Upper lobe of left lung (tissue), 6 donors: ENCODE results near the gene FTO. TPM values are rescaled to one million over a fixed set of nuclear protein-coding genes. Genes with fewer than 3 reads are reported as not detected.

Source experiments
- ATAC-seq, 2 donors: fragments of 200-7000 bp; cut with Tn5 transposase; one replicate each; pipeline ENCODE4 v1.9.1; 2022; ENCODE audit warnings: mild to moderate bottlenecking in 2 of 2, moderate library complexity in 2 of 2; ENCODE audit not compliant: low FRiP score in 2 of 2
- DNase-seq, 2 donors: peaks; one replicate each; pipeline ENCODE4 v3.0.0-alpha.2; 2019 to 2020
- H3K27ac ChIP-seq, 4 donors: fragments of 200-600 bp; sonication (generic); one replicate each; pipeline ENCODE4 v1.5.1; 2016 to 2019
- H3K27me3 ChIP-seq, 4 donors: fragments of 200-600 bp; sonication (generic); one replicate each; pipeline ENCODE4 v1.5.1; 2017 to 2019
- H3K36me3 ChIP-seq, 4 donors: fragments of 200-600 bp; sonication (generic); one replicate each; pipeline ENCODE4 v1.5.1; 2016 to 2019
- H3K4me1 ChIP-seq, 4 donors: fragments of 200-600 bp; sonication (generic); one replicate each; pipeline ENCODE4 v1.5.1; 2018 to 2019
- H3K4me3 ChIP-seq, 4 donors: fragments of 200-600 bp; sonication (generic); one replicate each; pipeline ENCODE4 v1.5.1; 2017 to 2019; ENCODE audit warnings: mild to moderate bottlenecking in 2 of 4, moderate library complexity in 1 of 4
- H3K9me3 ChIP-seq, 4 donors: fragments of 200-600 bp; sonication (generic); one replicate each; pipeline ENCODE4 v1.5.1; 2018 to 2019
- CTCF ChIP-seq, 6 experiments: fragments of 450-650 bp in 4 of 6; fragments of 200-600 bp in 2 of 6; sonication (generic) in 2 of 6; IDR thresholded peaks; one replicate each; pipeline ENCODE4 v1.5.1; 2016 to 2019; ENCODE audit warnings: antibody characterized with exemption in 6 of 6
- EP300 ChIP-seq, 4 donors: sonication (generic); formaldehyde crosslinking; IDR thresholded peaks; one replicate each; pipeline ENCODE4 v1.5.1; 2017; ENCODE audit warnings: antibody characterized with exemption in 4 of 4, control low read depth in 2 of 4
- POLR2A ChIP-seq, 4 donors: fragments of 450-650 bp; IDR thresholded peaks; one replicate each; pipeline ENCODE4 v1.5.1; 2016 to 2017; ENCODE audit warnings: antibody characterized with exemption in 4 of 4, mild to moderate bottlenecking in 2 of 4
- POLR2AphosphoS5 ChIP-seq, 2 donors: sonication (generic); formaldehyde crosslinking; IDR thresholded peaks; one replicate each; pipeline ENCODE4 v1.5.1; 2017; ENCODE audit warnings: antibody characterized with exemption in 2 of 2
- WGBS, 2 donors: methylation state at CpG; one replicate each; pipeline ENCODE4 v1.1.5; 2017 to 2018; 5-methylcytosine and 5-hydroxymethylcytosine counted together
- total RNA-seq, 6 donors: library from RNA; depleted of rRNA in 4 of 6; stranded (reverse); fragments of >200 nt in 4 of 6; gene quantifications; one replicate each; pipeline versions ENCODE4 v1.1.0 to v1.2.1, GENCODE V29; 2016 to 2021
- donor health status: DM: no; HTN: no; CAD: no; lungs with moderate emphysema.
- donor health status: DM: no; HTN: yes; CAD: no; lungs with severe emphysema.

The FTO gene
- total RNA-seq, 6 donors from 2014 or later, result 62.9 to 114 (median 75.4) TPM

GRCh38 chr16:53999841-54000240, 295.9 kb downstream of the FTO start:
- Histone ChIP-seq H3K9me3 (no peaks in the 10 kb centered on the region), H3K27me3 (no peaks in the 10 kb centered on the region), H3K4me3 (no peak overlapping the region), H3K27ac (no peak overlapping the region), H3K36me3 (no peaks in the 10 kb centered on the region), H3K4me1 (no peaks in the 10 kb centered on the region)
- no peak for TF ChIP-seq EP300 (IDR thresholded peaks at IDR 0.05)
- no peak for TF ChIP-seq POLR2A (IDR thresholded peaks at IDR 0.05)
- no peak for TF ChIP-seq CTCF (IDR thresholded peaks at IDR 0.05)
- no peak for TF ChIP-seq POLR2AphosphoS5 (IDR thresholded peaks at IDR 0.05)
- DNase-seq, result no peak
- ATAC-seq, result no peak
- 82 to 88% methylated on average over 4 of the region's 4 CpGs for WGBS, 2 donors

GRCh38 chr16:54000361-54000760, 296.4 kb downstream of the FTO start:
- Histone ChIP-seq H3K27ac (no peak overlapping the region), H3K27me3 (no peaks in the 10 kb centered on the region), H3K4me1 (no peaks in the 10 kb centered on the region), H3K9me3 (no peaks in the 10 kb centered on the region), H3K4me3 (no peak overlapping the region), H3K36me3 (no peaks in the 10 kb centered on the region)
- TF ChIP-seq EP300 (IDR thresholded peaks at IDR 0.05) (no peak), POLR2AphosphoS5 (IDR thresholded peaks at IDR 0.05) (no peak), CTCF (IDR thresholded peaks at IDR 0.05) (no peak), POLR2A (IDR thresholded peaks at IDR 0.05) (no peak)
- no peak for DNase-seq
- no peak for ATAC-seq
- 87 to 93% methylated on average over 5 of the region's 5 CpGs for WGBS, 2 donors

- Histone ChIP-seq H3K9me3 (no peaks in the 10 kb centered on the region), H3K36me3 (peaks cover 0 to 6% (median 0%) of the 10 kb centered on the region in 4 donors), H3K27me3 (no peaks in the 10 kb centered on the region), H3K4me3 (no peak overlapping the region), H3K27ac (no peak overlapping the region), H3K4me1 (no peaks in the 10 kb centered on the region)
- WGBS, 2 donors, result 84 to 91% methylated on average over 4 of the region's 4 CpGs
- TF ChIP-seq POLR2A (IDR thresholded peaks at IDR 0.05) (no peak), CTCF (IDR thresholded peaks at IDR 0.05) (no peak), POLR2AphosphoS5 (IDR thresholded peaks at IDR 0.05) (no peak), EP300 (IDR thresholded peaks at IDR 0.05) (no peak)
- DNase-seq (no peak), ATAC-seq (no peak)
These were observed 302.7 kb downstream of the FTO start for GRCh38 chr16:54006693-54007092.

- Histone ChIP-seq H3K4me3 (no peak overlapping the region), H3K4me1 (no peaks in the 10 kb centered on the region), H3K9me3 (peaks cover 0 to 5% (median 1%) of the 10 kb centered on the region in 4 donors), H3K27me3 (no peaks in the 10 kb centered on the region), H3K27ac (no peak overlapping the region), H3K36me3 (peaks cover 0 to 6% (median 0%) of the 10 kb centered on the region in 4 donors)
- ATAC-seq (no peak), DNase-seq (no peak)
- TF ChIP-seq EP300 (IDR thresholded peaks at IDR 0.05) (no peak), POLR2A (IDR thresholded peaks at IDR 0.05) (no peak), CTCF (IDR thresholded peaks at IDR 0.05) (no peak), POLR2AphosphoS5 (IDR thresholded peaks at IDR 0.05) (no peak)
- 94% methylated on average over 2 of the region's 2 CpGs for WGBS, 2 donors
These were observed 303.5 kb downstream of the FTO start for GRCh38 chr16:54007504-54007903.

- Histone ChIP-seq H3K4me3 (no peak overlapping the region), H3K4me1 (no peaks in the 10 kb centered on the region), H3K27me3 (no peaks in the 10 kb centered on the region), H3K36me3 (peaks cover 0 to 6% (median 0%) of the 10 kb centered on the region in 4 donors), H3K27ac (no peak overlapping the region), H3K9me3 (peaks cover 0 to 6% (median 1%) of the 10 kb centered on the region in 4 donors)
- TF ChIP-seq CTCF (IDR thresholded peaks at IDR 0.05) (no peak), POLR2A (IDR thresholded peaks at IDR 0.05) (no peak), EP300 (IDR thresholded peaks at IDR 0.05) (no peak), POLR2AphosphoS5 (IDR thresholded peaks at IDR 0.05) (no peak)
- DNase-seq, result no peak
- WGBS, 2 donors, result 93 to 94% methylated on average over 9 of the region's 9 CpGs
- ATAC-seq, result no peak
These were observed 305.7 kb downstream of the FTO start for GRCh38 chr16:54009464-54010176.
